Endodermal cell (in vitro differentiated cells): ENCODE measurements around the gene CYB5D1. TPM values are rescaled to one million over a fixed set of nuclear protein-coding genes. Genes with fewer than 3 reads are reported as not detected.

Experiments used
- DNase-seq: peaks from one replicate; pipeline ENCODE4 v3.0.0-alpha.2; 2017
- H3K27ac ChIP-seq: 2 replicates; pipeline ENCODE4 v1.5.1; 2013; ENCODE audit warnings: mild to moderate bottlenecking, low read depth, low read length, moderate library complexity
- H3K27me3 ChIP-seq: 2 replicates; pipeline ENCODE4 v1.6.1; 2013; ENCODE audit warnings: mild to moderate bottlenecking, low read length, moderate library complexity; ENCODE audit not compliant: insufficient read depth, control insufficient read depth, poor library complexity, severe bottlenecking
- H3K36me3 ChIP-seq: 2 replicates; pipeline ENCODE4 v1.7.0; 2013; ENCODE audit warnings: mild to moderate bottlenecking, low read length, moderate library complexity; ENCODE audit not compliant: control insufficient read depth, insufficient read depth
- H3K4me1 ChIP-seq: one replicate; pipeline ENCODE4 v1.7.0; 2013; ENCODE audit warnings: low read length; ENCODE audit not compliant: control insufficient read depth, insufficient read depth
- H3K4me3 ChIP-seq: 2 replicates; pipeline ENCODE4 v1.5.1; 2013; ENCODE audit warnings: mild to moderate bottlenecking, low read length, moderate library complexity
- H3K9ac ChIP-seq: 2 replicates; pipeline ENCODE4 v1.6.1; 2013; ENCODE audit warnings: mild to moderate bottlenecking, low read length, moderate library complexity; ENCODE audit not compliant: poor library complexity, severe bottlenecking; ENCODE audit errors: extremely low read depth
- H3K9me3 ChIP-seq: 2 replicates; pipeline ENCODE4 v1.6.1; 2013; ENCODE audit warnings: mild to moderate bottlenecking, low read length, moderate library complexity; ENCODE audit not compliant: control insufficient read depth
- H3K27ac Mint-ChIP-seq: 2 replicates; pipeline ENCODE4 v1.8.0; 2020; ENCODE audit warnings: mixed read lengths
- H3K27me3 Mint-ChIP-seq: 2 replicates; pipeline ENCODE4 v1.8.0; 2021; ENCODE audit warnings: mild to moderate bottlenecking, mixed read lengths; ENCODE audit not compliant: insufficient read depth
- H3K36me3 Mint-ChIP-seq: 2 replicates; pipeline ENCODE4 v1.8.0; 2020; ENCODE audit warnings: low read depth, mixed read lengths
- H3K4me1 Mint-ChIP-seq: 2 replicates; pipeline ENCODE4 v1.8.0; 2020; ENCODE audit warnings: mixed read lengths
- H3K4me3 Mint-ChIP-seq: 2 replicates; pipeline ENCODE4 v1.8.0; 2020; ENCODE audit warnings: mild to moderate bottlenecking, moderate library complexity, mixed read lengths
- H3K9me3 Mint-ChIP-seq: 2 replicates; pipeline ENCODE4 v1.8.0; 2020; ENCODE audit warnings: mild to moderate bottlenecking, mixed read lengths
- WGBS, 2 experiments: methylation state at CpG; one replicate each; pipeline versions ENCODE4 v1.1.5 to v1.1.7; 2013; ENCODE audit warnings: missing lambda C conversion rate in 2 of 2, mixed read lengths in 1 of 2; ENCODE audit not compliant: insufficient coverage in 1 of 2, insufficient read length in 1 of 2; 5-methylcytosine and 5-hydroxymethylcytosine counted together
- total RNA-seq, 2 donors: library from RNA; stranded (reverse); fragmentation: NEBNext Ultra II Directional in 1 of 2; extraction: Animal tissue kit (Norgen Biotek cat#: 25700) in 1 of 2; gene quantifications; 2 replicates in 1 of 2; 3 replicates in 1 of 2; pipeline ENCODE4 v1.2.1, GENCODE V29; 2021
- TF ChIP-seq, protein P1 (sequence below): fragments of 200-600 bp; sonication (generic); conservative IDR thresholded peaks from 2 replicates; pipeline ENCODE4 v1.5.0; 2021; ENCODE audit warnings: antibody characterized with exemption, mild to moderate bottlenecking

CYB5D1 gene
- total RNA-seq, 2 donors from 2014 or later: 10.6 to 12.9 TPM

DNA sequence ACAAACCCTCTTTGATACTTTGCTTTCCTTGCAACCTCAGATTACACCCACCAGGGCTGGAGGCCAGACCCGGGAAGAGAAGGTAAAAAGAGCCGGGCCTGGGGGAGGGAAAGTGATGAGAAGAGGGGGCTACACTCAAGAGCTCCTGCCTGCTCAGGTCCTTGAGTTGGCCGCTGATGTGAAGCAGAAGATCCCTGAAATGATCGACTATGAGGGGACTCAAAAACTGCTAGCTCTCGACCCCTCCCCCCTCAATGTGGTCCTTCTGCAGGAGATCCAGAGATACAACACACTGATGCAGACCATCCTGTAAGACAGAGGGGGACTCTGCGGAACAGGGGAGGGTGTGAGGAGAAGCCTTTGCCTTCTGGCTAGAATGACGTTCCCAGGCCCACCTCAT is 26.6 kb upstream of the CYB5D1 start:
- WGBS, 2 experiments: 81 to 96% methylated on average over 4 to 7 of the region's 7 CpGs
- Histone ChIP-seq H3K27me3 (peaks cover 46% of the 10 kb centered on the region), H3K9ac (no peak overlapping the region), H3K4me1 (no peaks in the 10 kb centered on the region), H3K4me3 (no peak overlapping the region), H3K36me3 (no peaks in the 10 kb centered on the region), H3K9me3 (no peaks in the 10 kb centered on the region), H3K27ac (no peak overlapping the region)
- DNase-seq: no peak
- Mint-ChIP-seq H3K9me3 (no peaks in the 10 kb centered on the region), H3K27ac (no peak overlapping the region), H3K36me3 (no peaks in the 10 kb centered on the region), H3K4me1 (peaks cover 8% of the 10 kb centered on the region), H3K27me3 (peaks cover 65% of the 10 kb centered on the region), H3K4me3 (no peak overlapping the region)
- TF ChIP-seq, protein P1, sequence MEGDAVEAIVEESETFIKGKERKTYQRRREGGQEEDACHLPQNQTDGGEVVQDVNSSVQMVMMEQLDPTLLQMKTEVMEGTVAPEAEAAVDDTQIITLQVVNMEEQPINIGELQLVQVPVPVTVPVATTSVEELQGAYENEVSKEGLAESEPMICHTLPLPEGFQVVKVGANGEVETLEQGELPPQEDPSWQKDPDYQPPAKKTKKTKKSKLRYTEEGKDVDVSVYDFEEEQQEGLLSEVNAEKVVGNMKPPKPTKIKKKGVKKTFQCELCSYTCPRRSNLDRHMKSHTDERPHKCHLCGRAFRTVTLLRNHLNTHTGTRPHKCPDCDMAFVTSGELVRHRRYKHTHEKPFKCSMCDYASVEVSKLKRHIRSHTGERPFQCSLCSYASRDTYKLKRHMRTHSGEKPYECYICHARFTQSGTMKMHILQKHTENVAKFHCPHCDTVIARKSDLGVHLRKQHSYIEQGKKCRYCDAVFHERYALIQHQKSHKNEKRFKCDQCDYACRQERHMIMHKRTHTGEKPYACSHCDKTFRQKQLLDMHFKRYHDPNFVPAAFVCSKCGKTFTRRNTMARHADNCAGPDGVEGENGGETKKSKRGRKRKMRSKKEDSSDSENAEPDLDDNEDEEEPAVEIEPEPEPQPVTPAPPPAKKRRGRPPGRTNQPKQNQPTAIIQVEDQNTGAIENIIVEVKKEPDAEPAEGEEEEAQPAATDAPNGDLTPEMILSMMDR: no peak

- 90 to 96% methylated on average over 6 to 10 of the region's 10 CpGs for WGBS, 2 experiments
- Mint-ChIP-seq H3K4me3 (no peak overlapping the region), H3K36me3 (no peaks in the 10 kb centered on the region)
Observed at GRCh38 chr17:7832431-7832830, 25.4 kb upstream of the CYB5D1 start.

DNA sequence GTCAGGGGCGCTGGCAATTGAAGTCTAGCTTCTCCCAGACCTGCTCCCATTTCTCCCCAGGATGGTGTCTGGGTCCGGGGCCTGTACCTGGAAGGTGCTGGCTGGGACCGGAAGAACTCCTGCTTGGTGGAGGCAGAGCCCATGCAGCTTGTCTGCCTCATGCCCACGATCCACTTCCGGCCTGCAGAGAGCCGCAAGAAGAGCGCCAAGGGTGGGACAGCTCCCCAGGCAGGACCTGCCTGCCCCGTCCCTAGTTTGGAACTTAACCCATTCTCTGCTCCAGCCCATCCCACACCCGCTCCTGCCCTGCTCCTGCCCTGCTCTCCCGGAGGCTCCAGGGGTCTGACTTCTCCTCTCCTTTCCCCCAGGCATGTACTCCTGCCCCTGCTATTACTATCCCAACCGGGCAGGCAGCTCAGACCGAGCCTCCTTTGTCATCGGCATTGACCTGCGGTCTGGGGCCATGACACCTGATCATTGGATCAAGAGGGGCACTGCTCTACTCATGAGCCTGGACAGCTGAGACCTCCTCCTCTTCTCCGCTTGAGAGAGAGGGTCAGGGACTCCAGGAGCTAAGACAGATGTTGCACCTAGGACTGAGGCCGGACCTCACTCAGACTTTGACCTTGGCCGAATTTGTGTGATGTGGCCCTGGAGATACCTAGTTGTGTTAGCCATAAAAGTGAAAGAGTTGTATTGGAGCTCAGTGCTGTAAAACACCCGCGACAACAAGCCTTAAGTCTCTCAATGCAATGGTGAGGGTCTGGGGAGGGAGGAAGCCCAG is 24.6 kb upstream of the CYB5D1 start:
- Histone ChIP-seq H3K4me3 (peak overlapping the region; percentile 85), H3K9me3 (no peaks in the 10 kb centered on the region), H3K36me3 (no peaks in the 10 kb centered on the region), H3K9ac (no peak overlapping the region), H3K4me1 (no peaks in the 10 kb centered on the region), H3K27me3 (peaks cover 31% of the 10 kb centered on the region), H3K27ac (no peak overlapping the region)
- Mint-ChIP-seq H3K9me3 (no peaks in the 10 kb centered on the region), H3K27ac (peak overlapping the region; percentile 75), H3K4me3 (peak overlapping the region; percentile 93), H3K4me1 (peaks cover 18% of the 10 kb centered on the region), H3K27me3 (peaks cover 51% of the 10 kb centered on the region), H3K36me3 (no peaks in the 10 kb centered on the region)
- WGBS, 2 experiments: 65 to 69% methylated on average over 12 to 19 of the region's 19 CpGs
- TF ChIP-seq, protein P1: no peak
- DNase-seq: no peak

More at GRCh38 chr17:7832431-7832830, 25.4 kb upstream of the CYB5D1 start:
- Histone ChIP-seq H3K27ac (no peak overlapping the region), H3K9me3 (no peaks in the 10 kb centered on the region), H3K4me1 (no peaks in the 10 kb centered on the region), H3K27me3 (peaks cover 37% of the 10 kb centered on the region), H3K4me3 (no peak overlapping the region), H3K36me3 (no peaks in the 10 kb centered on the region), H3K9ac (no peak overlapping the region)
- Mint-ChIP-seq H3K9me3 (no peaks in the 10 kb centered on the region), H3K27ac (no peak overlapping the region), H3K4me1 (peaks cover 14% of the 10 kb centered on the region), H3K27me3 (peaks cover 55% of the 10 kb centered on the region)
- TF ChIP-seq, protein P1: no peak
- DNase-seq: peak; percentile 43
